ENCODE results near the gene ETV2.

ETV2 gene

DNA sequence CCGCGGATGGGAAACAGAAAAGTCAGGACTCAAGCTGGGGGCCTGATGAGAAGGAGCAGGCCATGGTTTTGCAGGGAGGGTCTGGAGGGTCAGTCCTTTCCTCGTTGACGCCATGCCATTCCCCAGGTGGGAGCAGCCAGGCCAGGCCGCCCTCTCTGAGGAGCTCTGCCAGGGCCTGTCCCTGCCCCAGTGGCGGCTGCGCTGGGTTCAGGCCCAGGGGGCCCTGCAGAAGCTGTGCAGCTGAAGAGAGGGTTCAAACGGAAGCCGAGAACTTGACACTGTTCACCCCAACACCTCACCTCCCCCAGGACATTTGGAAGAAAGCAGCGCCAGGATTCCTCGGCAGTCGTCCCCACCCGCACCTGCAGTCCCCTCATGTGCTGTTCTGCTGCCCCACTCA is 18.8 kb upstream of the ETV2 start:
- intact Hi-C loops (cut with DNase I) = no loop called here
- DNase-seq = no peak

DNA sequence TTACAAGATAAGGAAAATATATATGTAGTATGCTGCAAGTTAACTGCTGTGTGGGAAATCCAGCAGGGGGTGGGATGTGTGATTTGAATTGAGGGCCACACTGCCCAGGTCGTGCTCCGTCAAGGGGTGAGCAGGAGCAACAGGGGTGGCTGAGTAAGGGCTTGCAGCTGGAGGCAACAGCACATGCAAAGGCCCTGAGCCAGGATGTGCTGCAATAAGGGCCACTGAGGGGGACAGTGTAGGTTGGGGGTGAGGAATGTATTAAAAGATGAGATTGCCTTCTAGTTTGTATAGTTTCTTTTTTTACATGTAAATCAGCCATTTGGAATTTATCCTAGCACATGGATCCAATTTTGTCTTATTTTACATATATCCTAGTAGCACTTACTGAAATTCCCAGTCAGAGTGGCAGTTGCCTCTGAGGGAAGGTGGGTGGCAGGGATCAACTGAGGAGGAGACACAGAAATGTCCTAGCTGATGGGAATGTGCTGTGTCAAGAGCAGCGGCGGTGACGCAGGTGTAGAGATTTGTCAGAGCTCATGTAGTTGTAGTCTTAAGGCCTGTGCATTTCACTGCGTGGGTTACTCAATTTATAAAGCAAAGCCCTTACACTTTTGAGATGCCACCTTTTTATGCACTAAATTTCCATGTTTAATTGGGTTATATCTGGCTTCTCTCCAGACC is 18.1 kb upstream of the ETV2 start:
- DNase-seq = peak; percentile 33 to 95 (median 77)
- intact Hi-C loops (cut with DNase I) = no loop called here

DNA sequence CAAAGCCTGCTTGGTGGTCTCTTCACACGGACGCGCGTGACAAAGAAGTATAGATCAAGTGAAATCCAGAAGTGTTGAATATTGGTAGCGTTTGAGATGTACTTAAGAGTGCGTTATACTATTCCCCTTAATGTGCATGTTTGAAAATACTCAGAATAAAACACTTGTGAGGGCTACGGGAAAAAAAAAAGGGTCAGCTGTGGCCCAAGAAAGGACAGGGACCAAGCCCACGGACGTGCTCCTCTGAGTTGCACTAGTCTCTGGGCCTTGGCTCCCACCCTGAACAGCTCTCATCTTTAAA is 13.3 kb upstream of the ETV2 start:
- no peak for DNase-seq
- intact Hi-C loops (cut with DNase I) = loop anchor here (2.0 kb wide), 3 partner anchors 15 to 89 kb away; partner anchors contain the start of genes COX6B1 and HAUS5

DNA sequence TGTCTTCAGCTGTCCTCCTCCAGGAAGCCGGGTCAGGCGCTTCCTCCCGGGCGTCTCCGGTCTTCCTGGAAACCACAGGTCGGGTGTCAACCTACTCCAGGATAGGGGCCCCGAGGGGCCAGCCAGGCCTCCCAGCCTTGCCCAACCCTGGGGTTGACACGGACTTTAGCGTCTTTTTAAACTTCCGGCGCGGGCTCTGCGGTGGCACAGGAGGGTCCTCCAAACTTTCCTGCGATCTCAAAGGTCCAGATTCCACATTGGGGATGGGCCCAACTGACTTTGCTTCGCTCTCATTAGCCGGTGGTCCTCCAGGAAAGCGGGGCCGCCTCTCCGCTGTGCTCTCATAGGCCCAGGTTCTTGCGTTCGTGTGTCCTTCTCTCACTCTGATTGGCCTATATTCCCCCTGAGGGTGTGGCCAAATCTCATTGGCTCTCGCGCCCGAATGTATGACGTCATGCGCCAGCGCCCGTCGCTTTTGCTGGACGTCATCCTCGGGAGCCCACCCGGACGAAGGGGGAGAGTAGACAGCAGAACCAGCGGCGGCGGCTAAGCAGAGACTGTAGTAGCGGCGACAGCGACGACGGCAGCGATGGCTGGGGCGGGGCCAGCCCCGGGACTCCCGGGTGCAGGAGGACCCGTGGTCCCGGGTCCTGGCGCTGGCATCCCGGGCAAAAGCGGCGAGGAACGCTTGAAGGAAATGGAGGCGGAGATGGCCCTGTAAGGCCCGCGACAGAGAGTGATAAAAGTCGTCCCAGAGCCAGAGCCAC is 12.8 kb upstream of the ETV2 start, which contains the start of gene RBM42:
TSS of gene RBM42 (plus strand) at position 472 of the 767 bp plus-strand sequence. CDS start at position 590, 118 bp downstream.
- peak; percentile 91 to 98 (median 96) for DNase-seq
- intact Hi-C loops (cut with DNase I) = loop anchor here (2.0 kb wide), 3 partner anchors 16 to 88 kb away; partner anchors contain the start of genes COX6B1 and HAUS5

DNA sequence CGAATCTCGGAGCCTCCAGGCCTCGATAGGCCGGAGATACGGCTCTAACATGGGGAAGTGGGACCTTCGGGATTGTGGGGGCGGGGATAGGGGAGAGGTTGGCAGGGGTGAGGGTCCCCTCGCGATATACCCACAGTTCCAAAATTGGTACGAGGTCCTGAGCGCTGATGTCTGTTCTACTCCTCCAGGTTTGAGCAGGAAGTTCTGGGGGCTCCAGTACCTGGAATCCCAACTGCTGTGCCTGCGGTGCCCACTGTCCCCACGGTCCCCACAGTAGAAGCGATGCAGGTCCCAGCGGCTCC is 12.3 kb upstream of the ETV2 start:
- DNase-seq = peak in 1 of 42 donors; percentile 40
- intact Hi-C loops (cut with DNase I) = loop anchor here (2.0 kb wide), 3 partner anchors 16 to 88 kb away; partner anchors contain the start of genes COX6B1 and HAUS5

DNA sequence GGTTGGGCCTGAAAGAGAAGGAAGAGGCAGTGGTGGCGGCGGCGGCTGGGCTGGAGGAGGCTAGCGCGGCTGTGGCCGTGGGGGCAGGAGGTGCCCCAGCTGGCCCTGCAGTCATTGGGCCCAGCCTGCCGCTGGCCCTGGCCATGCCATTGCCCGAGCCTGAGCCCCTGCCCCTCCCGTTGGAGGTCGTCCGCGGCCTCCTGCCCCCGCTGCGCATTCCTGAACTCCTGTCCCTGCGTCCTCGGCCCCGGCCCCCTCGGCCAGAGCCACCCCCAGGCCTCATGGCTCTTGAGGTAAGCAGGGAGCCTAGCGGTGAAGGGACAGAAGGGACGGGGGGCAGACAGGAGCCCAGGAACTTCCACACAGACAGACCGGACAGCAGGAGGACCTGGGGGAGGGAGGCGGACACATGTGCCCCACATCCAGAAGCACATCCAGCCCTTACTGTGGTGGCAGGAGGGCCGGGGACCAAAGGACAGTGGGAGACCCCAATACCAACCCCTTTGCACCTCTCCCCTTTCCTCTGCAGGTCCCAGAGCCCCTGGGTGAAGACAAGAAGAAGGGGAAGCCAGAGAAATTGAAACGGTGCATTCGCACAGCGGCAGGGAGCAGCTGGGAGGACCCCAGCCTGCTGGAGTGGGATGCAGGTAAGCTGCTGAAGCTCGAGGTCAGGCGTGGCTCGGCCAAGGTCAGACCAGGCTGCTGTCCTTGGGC is 7.7 kb upstream of the ETV2 start:
- intact Hi-C loops (cut with DNase I) = no loop called here
- DNase-seq = no peak

DNA sequence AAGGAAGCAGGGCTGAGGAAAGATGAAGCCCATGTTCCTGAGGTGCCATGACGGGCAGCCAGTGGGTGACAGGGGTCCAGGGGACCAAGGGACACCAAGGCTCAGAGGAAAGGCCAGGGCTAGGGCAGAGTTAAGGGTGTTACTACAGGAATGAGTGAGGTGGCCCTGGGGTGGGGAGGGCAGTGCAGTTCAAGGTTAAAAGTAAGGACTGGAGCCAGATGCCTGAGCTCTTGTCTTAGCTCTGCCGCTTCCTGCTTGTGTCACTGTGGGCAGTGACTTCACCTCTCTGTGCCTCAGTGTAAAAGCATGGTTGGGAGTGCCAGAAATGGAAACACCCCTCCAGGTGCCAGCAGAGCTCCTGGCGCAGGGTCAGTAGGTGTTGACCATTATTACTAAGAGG is 4.9 kb upstream of the ETV2 start:
- intact Hi-C loops (cut with DNase I) = no loop called here
- no peak for DNase-seq

DNA sequence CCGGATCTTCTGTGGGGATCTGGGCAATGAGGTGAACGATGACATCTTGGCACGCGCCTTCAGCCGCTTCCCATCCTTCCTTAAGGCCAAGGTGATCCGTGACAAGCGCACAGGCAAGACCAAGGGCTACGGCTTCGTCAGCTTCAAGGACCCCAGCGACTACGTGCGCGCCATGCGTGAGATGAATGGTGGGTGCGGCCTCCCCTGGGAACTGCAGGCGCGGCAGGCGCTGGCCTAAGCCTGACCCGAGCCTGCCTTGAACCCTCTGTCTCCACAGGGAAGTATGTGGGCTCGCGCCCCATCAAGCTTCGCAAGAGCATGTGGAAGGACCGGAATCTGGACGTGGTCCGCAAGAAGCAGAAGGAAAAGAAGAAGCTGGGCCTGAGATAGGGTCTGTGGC is 4.4 kb upstream of the ETV2 start:
- intact Hi-C loops (cut with DNase I) = no loop called here
- DNase-seq = no peak

DNA sequence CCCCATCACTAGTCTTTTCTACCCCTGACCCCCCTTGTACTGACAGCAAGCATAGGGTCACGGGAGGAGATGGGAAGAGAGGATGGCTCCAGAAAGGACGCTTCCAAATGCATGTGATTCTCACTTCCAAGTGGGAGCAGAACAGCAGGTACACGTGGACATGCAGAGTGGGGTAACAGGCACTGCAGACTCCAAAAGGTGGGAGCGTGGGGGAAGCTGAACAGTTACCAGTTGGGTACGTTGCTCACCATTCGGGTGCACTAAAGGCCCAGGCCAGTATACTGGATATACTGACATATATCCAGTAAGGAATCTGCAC is 2.3 kb upstream of the ETV2 start:
- DNase-seq = no peak
- intact Hi-C loops (cut with DNase I) = no loop called here

DNA sequence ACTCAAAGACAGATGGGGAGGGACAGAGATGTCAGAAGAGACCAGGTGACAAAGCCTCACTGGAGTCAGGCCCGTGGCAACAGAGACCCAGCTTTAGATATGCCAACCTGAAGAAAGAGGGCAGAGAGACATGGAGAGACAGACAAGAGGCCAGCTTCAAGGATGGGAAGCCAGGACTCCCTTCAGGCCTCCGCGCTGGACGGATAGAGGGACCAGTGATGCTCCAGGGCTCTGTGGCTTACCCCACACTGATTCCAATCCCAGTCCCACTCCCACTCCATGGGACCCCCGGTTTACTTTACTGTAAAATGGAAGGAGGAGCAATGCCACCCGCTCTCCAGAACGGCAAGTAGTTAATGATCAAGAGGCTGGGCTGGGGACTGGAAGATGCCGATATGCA is 1.7 kb upstream of the ETV2 start:
- intact Hi-C loops (cut with DNase I) = no loop called here
- no peak for DNase-seq

DNA sequence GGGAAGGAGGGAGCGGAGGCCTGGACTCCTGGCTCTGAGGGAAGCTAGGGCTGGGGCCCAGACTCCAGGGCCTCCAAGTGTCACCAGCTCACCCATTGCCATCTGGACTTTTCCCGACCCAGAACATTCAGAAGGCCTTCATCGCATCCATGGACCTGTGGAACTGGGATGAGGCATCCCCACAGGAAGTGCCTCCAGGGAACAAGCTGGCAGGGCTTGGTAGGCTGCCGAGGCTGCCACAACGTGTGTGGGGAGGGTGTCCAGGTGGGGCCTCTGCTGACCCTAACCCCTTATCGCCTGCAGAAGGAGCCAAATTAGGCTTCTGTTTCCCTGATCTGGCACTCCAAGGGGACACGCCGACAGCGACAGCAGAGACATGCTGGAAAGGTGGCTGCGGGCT is 767 bp downstream of the ETV2 start:
- intact Hi-C loops (cut with DNase I) = no loop called here

DNA sequence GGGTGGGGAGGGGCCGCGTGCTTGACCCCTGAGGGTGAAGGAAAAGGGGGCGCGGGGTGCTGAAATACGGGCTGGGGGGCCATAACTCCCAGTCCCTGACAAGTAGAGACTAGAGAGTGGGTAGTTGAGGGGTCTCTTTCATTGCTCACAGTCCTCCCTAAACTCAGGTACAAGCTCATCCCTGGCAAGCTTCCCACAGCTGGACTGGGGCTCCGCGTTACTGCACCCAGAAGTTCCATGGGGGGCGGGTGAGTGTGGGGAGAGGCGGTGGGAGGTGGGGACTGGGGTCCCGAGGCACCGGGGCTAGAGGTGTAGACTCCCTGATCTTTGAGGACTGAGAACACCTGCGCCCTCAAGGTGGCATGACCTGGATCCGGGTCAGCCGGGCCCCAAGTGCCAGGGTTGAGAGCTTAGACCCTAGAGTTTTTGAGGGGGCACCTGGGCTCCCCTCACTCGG is 1.3 kb downstream of the ETV2 start:
- no peak for DNase-seq
- intact Hi-C loops (cut with DNase I) = no loop called here

More for the DNA sequence above, 767 bp downstream of the ETV2 start:
- no peak for DNase-seq

DNA sequence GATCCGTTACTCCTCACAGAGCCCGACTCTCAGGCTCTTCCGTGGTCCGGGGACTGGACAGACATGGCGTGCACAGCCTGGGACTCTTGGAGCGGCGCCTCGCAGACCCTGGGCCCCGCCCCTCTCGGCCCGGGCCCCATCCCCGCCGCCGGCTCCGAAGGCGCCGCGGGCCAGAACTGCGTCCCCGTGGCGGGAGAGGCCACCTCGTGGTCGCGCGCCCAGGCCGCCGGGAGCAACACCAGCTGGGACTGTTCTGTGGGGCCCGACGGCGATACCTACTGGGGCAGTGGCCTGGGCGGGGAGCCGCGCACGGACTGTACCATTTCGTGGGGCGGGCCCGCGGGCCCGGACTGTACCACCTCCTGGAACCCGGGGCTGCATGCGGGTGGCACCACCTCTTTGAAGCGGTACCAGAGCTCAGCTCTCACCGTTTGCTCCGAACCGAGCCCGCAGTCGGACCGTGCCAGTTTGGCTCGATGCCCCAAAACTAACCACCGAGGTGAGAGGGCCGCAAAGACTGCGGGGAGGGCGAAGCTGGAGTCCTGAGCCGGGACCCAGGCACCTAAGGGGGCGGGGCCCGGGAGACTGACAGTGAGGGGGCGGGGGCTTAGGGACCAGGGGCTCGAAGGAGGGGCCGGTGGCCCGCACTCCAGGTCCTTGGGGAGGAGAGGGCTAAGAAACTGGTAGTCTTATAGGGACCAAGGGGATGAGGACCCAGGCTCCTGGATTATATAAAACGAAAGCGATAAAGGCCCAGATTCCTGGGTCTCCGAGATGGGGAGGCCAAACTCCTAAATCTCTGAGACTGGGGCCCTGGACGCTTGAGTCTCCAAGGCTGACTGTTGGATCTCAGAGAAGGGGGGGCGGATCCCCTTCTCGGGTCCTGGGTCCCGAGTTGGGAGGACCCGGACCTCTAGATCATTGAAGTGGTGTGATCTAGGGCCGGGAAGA is 2.0 kb downstream of the ETV2 start:
- intact Hi-C loops (cut with DNase I) = no loop called here
- peak in 40 of 42 donors; percentile 38 to 80 (median 57) for DNase-seq

DNA sequence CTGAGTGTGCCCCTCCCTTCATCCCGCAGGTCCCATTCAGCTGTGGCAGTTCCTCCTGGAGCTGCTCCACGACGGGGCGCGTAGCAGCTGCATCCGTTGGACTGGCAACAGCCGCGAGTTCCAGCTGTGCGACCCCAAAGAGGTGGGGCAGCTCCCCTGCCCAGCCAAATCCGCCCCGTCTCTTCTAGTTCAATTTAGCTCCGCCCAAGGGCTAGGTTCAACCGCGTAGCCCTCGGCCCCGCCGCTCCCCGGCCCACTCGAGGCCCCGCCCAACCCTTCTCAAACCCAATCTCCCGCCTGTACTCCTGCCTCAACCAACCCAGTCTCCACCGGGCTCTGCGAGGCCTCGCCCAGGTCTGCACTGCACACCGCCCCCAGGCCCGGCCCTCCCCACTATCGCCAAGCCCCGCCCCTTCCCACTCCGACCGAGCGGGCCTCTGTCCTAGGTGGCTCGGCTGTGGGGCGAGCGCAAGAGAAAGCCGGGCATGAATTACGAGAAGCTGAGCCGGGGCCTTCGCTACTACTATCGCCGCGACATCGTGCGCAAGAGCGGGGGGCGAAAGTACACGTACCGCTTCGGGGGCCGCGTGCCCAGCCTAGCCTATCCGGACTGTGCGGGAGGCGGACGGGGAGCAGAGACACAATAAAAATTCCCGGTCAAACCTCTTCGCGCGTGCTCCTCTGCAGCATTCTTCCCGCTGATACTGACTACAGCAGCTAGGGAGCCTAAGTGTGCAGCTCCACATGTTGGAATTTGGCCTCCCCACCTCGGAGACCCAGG is 2.9 kb downstream of the ETV2 start:
- intact Hi-C loops (cut with DNase I) = no loop called here
- peak; percentile 37 to 87 (median 74) for DNase-seq

DNA sequence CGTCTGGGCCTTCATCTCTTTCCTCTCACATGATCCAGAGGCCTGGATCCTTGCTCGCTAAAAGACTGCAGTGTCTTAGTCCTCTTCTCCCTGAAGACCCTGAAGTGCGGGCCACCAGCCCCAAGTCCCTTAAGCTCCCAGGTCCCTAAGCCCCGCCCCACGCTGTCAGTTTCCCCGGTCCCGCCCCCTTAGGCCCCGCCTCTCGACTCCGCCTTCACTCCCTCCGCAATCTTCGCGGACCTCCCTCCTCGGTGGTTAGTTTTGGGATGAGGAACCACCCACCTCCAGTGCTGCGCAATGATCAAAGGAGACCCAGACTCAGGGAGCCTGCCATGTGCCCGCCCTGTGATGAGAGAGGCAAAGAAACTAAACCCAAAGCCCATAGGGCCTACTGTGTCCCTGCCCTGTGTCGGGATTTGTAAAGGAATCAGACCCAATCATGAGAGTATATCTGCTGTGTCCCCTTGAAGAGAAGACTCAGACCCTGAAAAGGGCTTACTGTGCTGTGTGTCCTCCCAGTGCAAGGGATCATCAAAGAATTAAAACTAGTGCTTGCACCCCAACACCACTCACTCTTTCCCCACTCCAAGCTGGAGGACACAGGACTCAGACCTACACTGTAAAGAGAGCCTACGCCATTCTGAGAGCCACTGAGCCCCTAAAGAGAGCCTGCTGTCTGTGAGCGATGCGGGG is 3.6 kb downstream of the ETV2 start:
- intact Hi-C loops (cut with DNase I) = no loop called here
- peak; percentile 46 to 89 (median 76) for DNase-seq

DNA sequence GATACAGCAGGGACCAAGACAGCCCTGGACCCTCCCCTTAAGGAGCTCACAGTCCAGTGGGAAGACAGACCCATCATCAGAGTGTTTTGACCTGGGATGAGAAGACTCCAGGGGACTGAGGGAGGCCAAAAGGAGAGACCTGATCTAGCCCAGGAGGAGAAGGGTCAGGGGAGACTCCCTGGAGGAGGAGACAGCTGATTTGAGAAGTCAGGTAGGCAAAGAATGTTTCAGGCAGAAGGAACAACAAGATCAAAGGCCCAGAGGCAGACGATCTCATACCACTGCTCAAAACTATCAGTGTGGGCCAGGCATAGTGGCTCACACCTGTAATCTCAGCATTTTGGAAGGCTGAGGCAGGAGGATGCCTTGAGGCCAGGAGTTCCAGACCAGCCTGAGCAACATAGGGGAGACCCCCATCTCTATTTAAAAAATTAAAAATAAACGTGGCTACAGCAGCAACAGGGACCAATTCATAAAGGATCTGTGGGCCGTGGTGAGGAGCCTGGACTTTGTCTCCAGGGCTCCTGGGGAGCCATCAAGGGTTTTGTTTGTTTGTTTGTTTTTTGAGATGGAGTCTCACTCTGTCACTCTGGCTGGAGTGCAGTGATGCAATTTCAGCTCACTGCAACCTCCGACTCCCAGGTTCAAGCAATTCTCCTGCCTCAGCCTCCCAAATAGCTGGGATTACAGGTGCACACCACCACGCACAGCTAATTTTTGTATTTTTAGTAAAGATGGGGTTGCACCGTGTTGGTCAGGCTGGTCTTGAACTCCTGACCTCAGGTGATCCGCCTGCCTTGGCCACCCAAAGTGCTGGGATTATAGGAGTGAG is 4.4 kb downstream of the ETV2 start:
- no peak for DNase-seq
- intact Hi-C loops (cut with DNase I) = no loop called here
